Neural cell (in vitro differentiated cells): ENCODE results near the gene EML6. TPM values are rescaled to one million over a fixed set of nuclear protein-coding genes. Genes with fewer than 3 reads are reported as not detected.
"Not testable (repeated sequence)": the region's sequence is repeated elsewhere in the genome, so short reads cannot be mapped to it uniquely, and the experiment has no call there.

Experiments
- H2AFZ ChIP-seq: fragments of 200-600, 300-800 bp; sonication (generic), shearing (Covaris generic); 2 replicates; pipeline ENCODE4 v1.6.0; 2014; ENCODE audit warnings: low read depth, mild to moderate bottlenecking, antibody characterized with exemption, low read length, moderate library complexity
- H3F3A ChIP-seq: fragments of 200-600 bp; shearing (Covaris generic); 2 replicates; pipeline ENCODE4 v1.6.1; 2016; ENCODE audit warnings: mild to moderate bottlenecking, moderate library complexity, mixed read lengths, antibody characterized with exemption, low read length; ENCODE audit not compliant: insufficient read depth, poor library complexity, severe bottlenecking
- H3K27ac ChIP-seq: fragments of 200-600, 300-800 bp; sonication (generic), shearing (Covaris generic); 2 replicates; pipeline ENCODE4 v1.5.1; 2014; ENCODE audit warnings: mild to moderate bottlenecking, low read length, moderate library complexity
- H3K27me3 ChIP-seq: fragments of 300-800, 200-600 bp; sonication (generic), shearing (Covaris generic); 2 replicates; pipeline ENCODE4 v1.6.0; 2014; ENCODE audit warnings: mild to moderate bottlenecking, low read depth, low read length, moderate library complexity; ENCODE audit not compliant: insufficient read depth
- H3K36me3 ChIP-seq: fragments of 300-800, 200-600 bp; sonication (generic), shearing (Covaris generic); 2 replicates; pipeline ENCODE4 v1.5.1; 2014; ENCODE audit warnings: mild to moderate bottlenecking, antibody characterized with exemption, low read length, moderate library complexity; ENCODE audit not compliant: insufficient read depth
- H3K4me2 ChIP-seq: fragments of 300-800, 200-600 bp; sonication (generic), shearing (Covaris generic); 2 replicates; pipeline ENCODE4 v1.6.0; 2014; ENCODE audit warnings: mild to moderate bottlenecking, low read length
- H3K4me3 ChIP-seq: fragments of 300-800, 200-600 bp; sonication (generic), shearing (Covaris generic); 2 replicates; pipeline ENCODE4 v1.5.1; 2014; ENCODE audit warnings: mild to moderate bottlenecking, low read length, moderate library complexity
- H3K79me2 ChIP-seq: fragments of 200-600 bp; shearing (Covaris generic); replicated peaks from 2 replicates; pipeline ENCODE4 v1.6.0; 2014; ENCODE audit warnings: mild to moderate bottlenecking, low read length, moderate library complexity; ENCODE audit not compliant: insufficient read depth
- H3K9ac ChIP-seq: fragments of 300-800, 200-600 bp; sonication (generic), shearing (Covaris generic); 2 replicates; pipeline ENCODE4 v1.6.1; 2016; ENCODE audit warnings: mild to moderate bottlenecking, low read length, mixed read lengths
- H3K9me2 ChIP-seq: fragments of 200-600 bp; shearing (Covaris generic); 2 replicates; pipeline ENCODE4 v1.6.1; 2016; ENCODE audit warnings: mild to moderate bottlenecking, low read length, mixed read lengths; ENCODE audit not compliant: insufficient read depth
- H3K9me3 ChIP-seq: fragments of 200-600, 300-800 bp; sonication (generic), shearing (Covaris generic); 2 replicates; pipeline ENCODE4 v1.6.1; 2016; ENCODE audit warnings: mild to moderate bottlenecking, mixed run types, low read length, moderate library complexity, mixed read lengths
- H4K20me1 ChIP-seq: fragments of 200-600 bp; shearing (Covaris generic); 2 replicates; pipeline ENCODE4 v1.6.1; 2016; ENCODE audit warnings: mild to moderate bottlenecking, mixed run types; ENCODE audit not compliant: insufficient read depth
- EP300 ChIP-seq: fragments of 450-650 bp; conservative IDR thresholded peaks from 2 replicates; pipeline ENCODE4 v1.6.1; 2014; ENCODE audit warnings: antibody characterized with exemption, mild to moderate bottlenecking, moderate library complexity; ENCODE audit not compliant: poor library complexity, severe bottlenecking
- EZH2 ChIP-seq: fragments of 200-600, 300-800 bp; shearing (Covaris generic), sonication (generic); IDR thresholded peaks from 2 replicates; pipeline ENCODE4 v1.6.1; 2014; ENCODE audit warnings: antibody characterized with exemption, low read length, borderline replicate concordance, mild to moderate bottlenecking; ENCODE audit not compliant: insufficient read depth, poor library complexity, severe bottlenecking
- MXI1 ChIP-seq: fragments of 450-650 bp; conservative IDR thresholded peaks from 2 replicates; pipeline ENCODE4 v1.6.1; 2014; ENCODE audit warnings: antibody characterized with exemption, mild to moderate bottlenecking; ENCODE audit not compliant: poor library complexity, severe bottlenecking
- POLR2AphosphoS5 ChIP-seq: IDR thresholded peaks from 2 replicates; pipeline ENCODE4 v1.6.1; 2012
- RAD21 ChIP-seq: fragments of 450-650 bp; conservative IDR thresholded peaks from 2 replicates; pipeline ENCODE4 v1.6.1; 2014; ENCODE audit warnings: antibody characterized with exemption, mild to moderate bottlenecking, moderate library complexity
- SMC3 ChIP-seq: fragments of 450-650 bp; conservative IDR thresholded peaks from 2 replicates; pipeline ENCODE4 v1.6.1; 2014; ENCODE audit warnings: antibody characterized with exemption, mild to moderate bottlenecking, moderate library complexity; ENCODE audit not compliant: poor library complexity
- TAF1 ChIP-seq: IDR thresholded peaks from 2 replicates; pipeline ENCODE4 v1.6.1; 2012; ENCODE audit warnings: low read depth
- polyA plus RNA-seq: library from polyadenylated mRNA; depleted of rRNA; stranded (reverse); fragments of >200 nt; gene quantifications from 2 replicates; pipeline ENCODE4 v1.2.3, GENCODE V29; 2014
- TF ChIP-seq, protein P1 (sequence below): fragments of 450-650 bp; IDR thresholded peaks from 2 replicates; pipeline ENCODE4 v1.5.1; 2014; ENCODE audit warnings: antibody characterized with exemption, mild to moderate bottlenecking, moderate library complexity; ENCODE audit not compliant: poor library complexity, severe bottlenecking
- TF ChIP-seq, protein P2 (sequence below): IDR thresholded peaks from 2 replicates; pipeline ENCODE4 v1.6.1; 2012; ENCODE audit warnings: borderline replicate concordance

Gene EML6
- polyA plus RNA-seq, 1 donor from 2014 or later = 13.4 TPM

DNA sequence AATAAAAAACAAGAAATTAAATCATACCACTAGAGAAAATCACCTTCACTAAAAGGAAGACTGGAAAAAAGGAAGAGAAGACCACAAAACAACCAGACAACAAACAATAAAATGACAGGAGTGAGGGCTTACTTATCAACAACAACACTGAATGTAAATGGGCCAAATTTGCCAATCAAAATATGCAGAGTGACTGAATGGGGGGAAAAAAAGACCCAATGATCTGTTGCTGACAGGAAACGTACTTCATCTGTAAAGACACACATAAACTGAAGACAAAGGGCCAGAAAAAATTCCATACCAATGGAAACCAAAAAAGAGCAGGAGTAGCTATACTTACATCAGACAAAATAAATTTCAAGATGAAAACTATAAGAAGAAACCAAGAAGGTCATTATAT, 25.5 kb upstream of the EML6 start:
- H3K4me2 ChIP-seq = no peak overlapping the region
- TF ChIP-seq RAD21 (no peak), SMC3 (no peak), POLR2AphosphoS5 (no peak), EZH2 (no peak), TAF1 (no peak), EP300 (no peak), MXI1 (no peak)
- TF ChIP-seq, protein P1, sequence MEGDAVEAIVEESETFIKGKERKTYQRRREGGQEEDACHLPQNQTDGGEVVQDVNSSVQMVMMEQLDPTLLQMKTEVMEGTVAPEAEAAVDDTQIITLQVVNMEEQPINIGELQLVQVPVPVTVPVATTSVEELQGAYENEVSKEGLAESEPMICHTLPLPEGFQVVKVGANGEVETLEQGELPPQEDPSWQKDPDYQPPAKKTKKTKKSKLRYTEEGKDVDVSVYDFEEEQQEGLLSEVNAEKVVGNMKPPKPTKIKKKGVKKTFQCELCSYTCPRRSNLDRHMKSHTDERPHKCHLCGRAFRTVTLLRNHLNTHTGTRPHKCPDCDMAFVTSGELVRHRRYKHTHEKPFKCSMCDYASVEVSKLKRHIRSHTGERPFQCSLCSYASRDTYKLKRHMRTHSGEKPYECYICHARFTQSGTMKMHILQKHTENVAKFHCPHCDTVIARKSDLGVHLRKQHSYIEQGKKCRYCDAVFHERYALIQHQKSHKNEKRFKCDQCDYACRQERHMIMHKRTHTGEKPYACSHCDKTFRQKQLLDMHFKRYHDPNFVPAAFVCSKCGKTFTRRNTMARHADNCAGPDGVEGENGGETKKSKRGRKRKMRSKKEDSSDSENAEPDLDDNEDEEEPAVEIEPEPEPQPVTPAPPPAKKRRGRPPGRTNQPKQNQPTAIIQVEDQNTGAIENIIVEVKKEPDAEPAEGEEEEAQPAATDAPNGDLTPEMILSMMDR = no peak
- TF ChIP-seq, protein P2, sequence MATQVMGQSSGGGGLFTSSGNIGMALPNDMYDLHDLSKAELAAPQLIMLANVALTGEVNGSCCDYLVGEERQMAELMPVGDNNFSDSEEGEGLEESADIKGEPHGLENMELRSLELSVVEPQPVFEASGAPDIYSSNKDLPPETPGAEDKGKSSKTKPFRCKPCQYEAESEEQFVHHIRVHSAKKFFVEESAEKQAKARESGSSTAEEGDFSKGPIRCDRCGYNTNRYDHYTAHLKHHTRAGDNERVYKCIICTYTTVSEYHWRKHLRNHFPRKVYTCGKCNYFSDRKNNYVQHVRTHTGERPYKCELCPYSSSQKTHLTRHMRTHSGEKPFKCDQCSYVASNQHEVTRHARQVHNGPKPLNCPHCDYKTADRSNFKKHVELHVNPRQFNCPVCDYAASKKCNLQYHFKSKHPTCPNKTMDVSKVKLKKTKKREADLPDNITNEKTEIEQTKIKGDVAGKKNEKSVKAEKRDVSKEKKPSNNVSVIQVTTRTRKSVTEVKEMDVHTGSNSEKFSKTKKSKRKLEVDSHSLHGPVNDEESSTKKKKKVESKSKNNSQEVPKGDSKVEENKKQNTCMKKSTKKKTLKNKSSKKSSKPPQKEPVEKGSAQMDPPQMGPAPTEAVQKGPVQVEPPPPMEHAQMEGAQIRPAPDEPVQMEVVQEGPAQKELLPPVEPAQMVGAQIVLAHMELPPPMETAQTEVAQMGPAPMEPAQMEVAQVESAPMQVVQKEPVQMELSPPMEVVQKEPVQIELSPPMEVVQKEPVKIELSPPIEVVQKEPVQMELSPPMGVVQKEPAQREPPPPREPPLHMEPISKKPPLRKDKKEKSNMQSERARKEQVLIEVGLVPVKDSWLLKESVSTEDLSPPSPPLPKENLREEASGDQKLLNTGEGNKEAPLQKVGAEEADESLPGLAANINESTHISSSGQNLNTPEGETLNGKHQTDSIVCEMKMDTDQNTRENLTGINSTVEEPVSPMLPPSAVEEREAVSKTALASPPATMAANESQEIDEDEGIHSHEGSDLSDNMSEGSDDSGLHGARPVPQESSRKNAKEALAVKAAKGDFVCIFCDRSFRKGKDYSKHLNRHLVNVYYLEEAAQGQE = no peak
- H3K9ac ChIP-seq = no peak overlapping the region
- H3K36me3 ChIP-seq = no peaks in the 10 kb centered on the region
- H3K9me2 ChIP-seq = no peaks in the 10 kb centered on the region
- no peak overlapping the region for H3K4me3 ChIP-seq
- H3K79me2 ChIP-seq = no peaks in the 10 kb centered on the region
- no peaks in the 10 kb centered on the region for H3K9me3 ChIP-seq
- H4K20me1 ChIP-seq = no peaks in the 10 kb centered on the region
- no peaks in the 10 kb centered on the region for H3F3A ChIP-seq
- no peak overlapping the region for H2AFZ ChIP-seq
- no peaks in the 10 kb centered on the region for H3K27me3 ChIP-seq
- no peak overlapping the region for H3K27ac ChIP-seq

DNA sequence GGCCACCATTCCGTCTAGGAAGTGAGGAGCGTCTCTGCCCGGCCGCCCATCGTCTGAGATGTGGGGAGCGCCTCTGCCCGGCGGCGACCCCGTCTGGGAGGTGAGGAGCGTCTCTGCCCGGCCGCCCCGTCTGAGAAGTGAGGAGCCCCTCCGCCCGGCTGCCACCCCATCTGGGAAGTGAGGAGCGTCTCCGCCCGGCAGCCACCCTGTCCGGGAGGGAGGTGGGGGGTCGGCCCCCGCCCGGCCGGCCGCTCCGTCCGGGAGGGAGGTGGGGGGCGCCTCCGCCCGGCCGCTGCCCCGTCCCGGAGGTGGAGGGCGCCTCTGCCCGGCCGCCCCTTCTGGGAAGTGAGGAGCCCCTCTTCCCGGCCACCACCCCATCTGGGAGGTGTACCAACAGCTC, 24.5 kb upstream of the EML6 start:
- H3K9me2 ChIP-seq, H3K79me2 ChIP-seq, H3K27me3 ChIP-seq, H3K9me3 ChIP-seq, H3K9ac ChIP-seq, H3F3A ChIP-seq, H3K4me3 ChIP-seq, H4K20me1 ChIP-seq, H3K36me3 ChIP-seq, H3K4me2 ChIP-seq, H2AFZ ChIP-seq, H3K27ac ChIP-seq: not testable (repeated sequence)

DNA sequence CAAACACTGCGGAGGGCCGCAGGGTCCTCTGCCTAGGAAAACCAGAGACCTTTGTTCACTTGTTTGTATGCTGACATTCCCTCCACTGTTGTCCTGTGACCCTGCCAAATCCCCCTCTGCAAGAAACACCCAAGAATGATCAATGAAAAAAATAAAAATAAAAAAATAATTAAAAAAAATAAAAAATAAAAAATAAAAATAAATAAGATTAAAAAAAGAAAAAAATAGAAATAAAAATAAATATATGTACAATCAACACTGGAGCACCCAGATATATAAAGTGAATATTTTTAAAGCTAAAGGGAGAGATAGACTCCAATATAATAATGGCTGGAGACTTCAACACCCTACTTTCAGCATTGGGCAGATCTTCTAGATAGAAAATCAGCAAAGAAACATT, 23.8 kb upstream of the EML6 start:
- H3K4me2 ChIP-seq = no peak overlapping the region
- no peak overlapping the region for H3K27ac ChIP-seq
- no peak overlapping the region for H3K9ac ChIP-seq
- H3K9me2 ChIP-seq = no peaks in the 10 kb centered on the region
- no peak for TF ChIP-seq POLR2AphosphoS5
- TF ChIP-seq EZH2 = no peak
- no peak for TF ChIP-seq MXI1
- no peak for TF ChIP-seq SMC3
- no peaks in the 10 kb centered on the region for H3F3A ChIP-seq
- H2AFZ ChIP-seq = no peak overlapping the region
- no peaks in the 10 kb centered on the region for H3K9me3 ChIP-seq
- H4K20me1 ChIP-seq = no peaks in the 10 kb centered on the region
- no peaks in the 10 kb centered on the region for H3K27me3 ChIP-seq
- no peaks in the 10 kb centered on the region for H3K36me3 ChIP-seq
- no peak overlapping the region for H3K4me3 ChIP-seq
- no peaks in the 10 kb centered on the region for H3K79me2 ChIP-seq
